ENCODE measurements around the gene TAF11L3.
"Not testable (repeated sequence)": the region's sequence is repeated elsewhere in the genome, so short reads cannot be mapped to it uniquely, and the experiment has no call there.

TAF11L3 gene

DNA sequence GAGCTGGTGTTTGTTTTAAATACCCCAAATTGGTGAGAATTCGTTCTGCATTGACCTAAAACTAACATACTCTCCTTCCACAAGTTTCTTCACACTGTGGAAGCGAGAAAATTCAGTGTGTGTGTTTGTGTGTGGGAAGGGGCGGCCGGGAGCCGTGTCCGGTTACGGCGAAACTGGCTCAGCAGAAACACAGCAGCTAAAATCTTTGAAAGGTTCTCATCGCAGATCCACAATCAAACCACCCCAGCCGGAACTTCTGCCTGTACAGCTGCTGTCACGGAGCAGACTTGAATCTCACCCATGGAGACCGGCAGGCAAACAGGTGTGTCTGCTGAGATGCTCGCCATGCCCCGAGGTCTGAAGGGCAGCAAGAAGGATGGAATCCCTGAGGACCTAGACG, at the start of gene TAF11L3:
Gene TAF11L3, plus strand, starts transcription at position 301 of the 400 bp plus-strand sequence.
- DNase-seq: not testable (repeated sequence)

DNA sequence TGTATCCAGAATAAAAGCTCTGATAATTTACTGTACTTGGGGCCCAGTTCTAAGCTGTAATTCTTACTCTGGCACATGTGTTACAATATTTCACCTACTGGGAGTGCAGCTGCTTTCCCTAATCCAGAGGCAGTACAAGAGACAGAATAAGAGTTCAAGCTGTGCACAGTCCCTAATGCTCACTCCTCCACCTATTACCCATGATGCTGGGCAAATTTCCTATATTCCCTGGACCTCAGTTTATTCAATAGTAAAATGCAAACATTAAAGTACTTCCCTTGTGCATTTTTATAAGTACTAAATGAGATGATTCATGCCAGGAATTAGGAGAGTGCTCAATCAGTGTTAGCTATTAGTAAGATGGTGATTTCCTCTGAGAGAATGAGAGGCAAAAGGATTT, 48.1 kb upstream of the TAF11L3 start:
- no peak for DNase-seq

DNA sequence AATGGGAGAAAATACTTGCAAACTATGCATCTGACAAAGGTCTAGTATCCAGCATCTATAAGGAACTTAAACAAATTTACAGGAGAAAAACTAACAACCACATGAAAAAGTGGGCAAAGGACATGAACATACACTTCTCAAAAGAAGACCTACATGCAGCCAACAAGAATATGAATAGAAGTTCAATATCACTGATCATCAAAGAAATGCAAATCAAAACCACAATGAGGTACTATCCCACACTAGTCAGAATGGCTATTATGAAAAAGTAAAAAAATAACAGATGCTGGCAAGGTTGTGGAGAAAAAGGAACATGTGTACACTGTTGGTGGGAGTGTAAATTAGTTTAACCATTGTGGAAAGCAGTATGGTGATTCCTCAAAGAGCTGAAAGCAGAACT, 43.1 kb upstream of the TAF11L3 start:
- DNase-seq: not testable (repeated sequence)

DNA sequence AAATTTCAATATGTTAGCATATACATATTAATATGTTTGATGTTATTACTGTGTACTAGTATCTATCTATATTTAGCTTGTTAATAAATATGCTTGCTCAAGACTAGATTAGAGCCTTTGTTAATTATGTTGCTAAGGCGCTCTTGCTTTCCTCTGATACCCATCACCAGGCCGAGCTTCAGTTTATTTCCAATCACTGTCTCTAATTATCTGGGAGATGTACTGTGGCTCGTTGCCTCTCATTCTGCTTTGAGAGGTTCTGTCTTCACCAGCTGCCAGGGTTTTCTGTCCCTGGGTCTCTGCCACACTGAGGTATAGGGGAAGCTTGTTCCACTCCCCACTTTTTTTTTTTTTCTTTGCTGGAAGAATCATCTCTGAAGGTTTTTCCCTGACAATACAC, 41.1 kb upstream of the TAF11L3 start:
- no peak for DNase-seq

DNA sequence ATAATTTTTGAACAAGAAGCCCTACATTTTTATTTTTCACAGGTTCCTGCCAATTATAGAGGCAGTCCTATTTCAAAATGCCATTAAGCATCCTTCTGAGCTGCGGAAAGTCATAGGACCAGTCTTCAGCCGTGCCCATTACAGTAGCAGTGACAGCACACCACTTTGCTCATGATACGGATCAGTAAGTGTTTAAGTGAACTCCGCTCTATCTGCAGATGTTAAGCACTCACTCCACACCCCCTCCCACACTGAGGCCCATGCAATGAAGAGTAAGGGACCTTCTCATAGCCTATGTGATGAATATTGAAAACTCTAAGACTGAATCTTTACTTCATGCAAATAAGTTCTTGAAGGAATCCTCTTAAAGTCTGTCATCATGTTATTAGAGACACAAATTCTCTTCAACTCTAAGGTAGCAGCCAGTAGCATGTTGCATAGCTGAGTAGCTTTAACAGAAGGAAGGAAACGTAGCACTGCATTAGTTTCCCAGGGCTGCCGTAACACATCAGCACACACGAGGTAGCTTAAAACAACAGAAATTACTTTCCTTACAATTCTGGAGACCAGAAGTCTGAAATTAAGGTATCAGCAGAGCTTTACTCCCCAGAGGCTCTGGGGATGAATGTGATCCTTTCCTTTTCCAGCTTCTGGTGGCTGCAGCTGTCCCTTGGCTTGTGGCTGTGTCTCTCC, 40.4 kb upstream of the TAF11L3 start:
- no peak for DNase-seq

- no peak for DNase-seq
These were observed 36.8 kb upstream of the TAF11L3 start for GRCh38 chr5:17481378-17481777.

DNA sequence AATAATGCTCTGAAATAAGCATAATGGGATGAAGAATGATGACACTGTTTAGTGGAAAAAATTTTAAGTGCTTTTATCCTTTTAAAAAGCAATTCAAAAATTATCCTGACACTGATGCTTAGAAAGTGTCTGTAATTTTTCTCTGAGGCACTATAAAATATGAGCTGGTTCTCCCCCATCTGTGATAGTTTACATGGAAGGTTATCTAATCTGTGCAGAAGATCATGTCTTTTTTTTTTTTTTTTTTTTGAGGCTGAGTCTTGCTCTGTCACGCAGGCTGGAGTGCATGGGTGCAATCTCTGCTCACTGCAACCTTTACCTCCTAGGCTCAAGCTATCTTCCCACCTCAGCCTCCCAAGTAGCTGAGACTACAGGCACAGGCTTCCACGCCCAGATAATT, 35.4 kb upstream of the TAF11L3 start:
- DNase-seq: no peak

- not testable (repeated sequence) for DNase-seq
These were observed 31.5 kb upstream of the TAF11L3 start for GRCh38 chr5:17486464-17487173.

- no peak for DNase-seq
These were observed 31.0 kb upstream of the TAF11L3 start for GRCh38 chr5:17487174-17487512.

DNA sequence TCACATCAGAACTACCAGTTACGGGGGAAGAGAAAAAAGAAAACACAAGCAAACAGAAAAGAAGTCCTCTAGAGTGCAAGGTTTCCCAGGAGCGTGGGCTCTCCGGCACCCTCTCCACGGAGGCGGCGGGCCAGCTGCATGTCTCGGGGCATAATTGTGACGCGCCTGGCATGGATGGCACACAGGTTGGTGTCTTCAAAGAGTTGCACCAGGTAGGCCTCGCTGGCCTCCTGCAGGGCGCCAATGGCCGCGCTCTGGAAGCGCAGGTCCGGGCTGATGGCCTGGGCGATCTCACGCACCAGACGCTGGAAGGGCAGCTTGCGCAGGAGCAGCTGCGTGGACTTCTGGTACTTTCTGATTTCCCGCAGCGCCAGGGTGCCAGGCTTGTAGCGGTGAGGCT, 26.9 kb upstream of the TAF11L3 start:
- not testable (repeated sequence) for DNase-seq

GRCh38 chr5:17492770-17493169, 25.4 kb upstream of the TAF11L3 start:
- no peak for DNase-seq

GRCh38 chr5:17497446-17497845, 20.7 kb upstream of the TAF11L3 start:
- no peak for DNase-seq

DNA sequence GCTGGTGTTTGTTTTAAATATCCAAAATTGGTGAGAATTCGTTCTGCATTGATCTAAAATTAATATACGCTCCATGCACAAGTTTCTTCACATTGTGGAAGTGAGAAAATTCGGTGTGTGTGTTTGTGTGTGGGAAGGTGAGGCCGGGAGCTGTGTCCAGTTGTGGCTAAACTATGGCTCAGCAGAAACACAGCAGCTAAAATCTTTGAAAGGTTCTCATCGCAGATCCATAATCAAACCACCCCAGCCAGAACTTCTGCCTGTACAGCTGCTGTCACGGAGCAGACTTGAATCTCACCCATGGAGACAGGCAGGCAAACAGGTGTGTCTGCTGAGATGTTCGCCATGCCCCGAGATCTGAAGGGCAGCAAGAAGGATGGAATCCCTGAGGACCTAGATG, 20.2 kb upstream of the TAF11L3 start, which contains the start of gene TAF11L2:
Gene TAF11L2, plus strand, starts transcription at position 301 of the 400 bp plus-strand sequence.
- not testable (repeated sequence) for DNase-seq

- no peak for DNase-seq
These were observed 6.3 kb upstream of the TAF11L3 start for GRCh38 chr5:17511775-17512325.

DNA sequence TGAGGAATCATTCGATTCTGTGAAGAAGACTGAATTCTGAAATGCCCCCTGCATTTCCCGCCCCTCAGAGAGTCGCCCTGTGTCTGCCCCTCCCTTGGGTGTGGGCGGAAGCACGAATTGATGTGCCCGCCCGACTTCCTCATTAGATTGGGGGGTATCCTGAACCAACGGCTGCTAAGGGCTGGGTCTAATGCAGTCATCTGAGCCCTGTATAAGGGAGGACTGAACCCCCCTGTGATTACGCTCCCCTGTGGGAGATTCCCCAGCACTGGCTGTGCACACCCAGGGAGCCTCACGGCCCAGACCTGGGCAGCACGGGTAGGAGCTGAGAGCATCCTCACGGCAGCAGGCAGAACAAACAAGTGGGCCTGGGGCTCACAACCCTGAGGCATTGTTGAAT, 641 bp upstream of the TAF11L3 start:
- not testable (repeated sequence) for DNase-seq

DNA sequence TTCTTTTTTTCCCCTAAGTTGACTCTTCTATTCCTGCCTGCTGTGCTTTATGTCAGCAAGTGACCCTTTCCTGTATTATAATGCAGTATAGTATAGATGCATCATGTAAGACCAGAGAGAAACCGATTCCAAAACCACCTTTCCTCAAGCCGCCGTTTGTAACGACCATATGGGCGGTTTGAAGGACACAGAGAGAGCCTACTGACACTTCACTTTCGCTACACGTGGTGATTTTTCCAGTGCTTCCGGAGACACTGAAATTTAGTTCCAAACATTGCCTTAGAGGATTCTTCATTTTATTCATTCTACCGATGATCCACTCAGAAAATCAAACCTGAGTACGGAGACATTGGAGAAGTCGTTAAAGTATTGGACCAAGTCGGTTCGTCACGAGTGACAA, 1.3 kb downstream of the TAF11L3 start:
- not testable (repeated sequence) for DNase-seq

GRCh38 chr5:17521501-17521900, 3.3 kb downstream of the TAF11L3 start, which contains the start of gene TAF11L4:
Gene TAF11L4, plus strand, starts transcription at chr5:17521801.
- not testable (repeated sequence) for DNase-seq

GRCh38 chr5:17524935-17525334, 6.8 kb downstream of the TAF11L3 start, which contains the start of gene TAF11L5:
Gene TAF11L5, plus strand, starts transcription at chr5:17525235.
- DNase-seq: not testable (repeated sequence)

- not testable (repeated sequence) for DNase-seq
These were observed 8.3 kb downstream of the TAF11L3 start for GRCh38 chr5:17526504-17526903.

GRCh38 chr5:17528369-17528768, 10.2 kb downstream of the TAF11L3 start, which contains the start of gene TAF11L6:
Gene TAF11L6, plus strand, starts transcription at chr5:17528669.
- DNase-seq: not testable (repeated sequence)

Data from DMS 273 treated with DMSO at 0.1 percent for 48 hours (cell line).